NCI-H2107 (cell line): ENCODE results near the gene GANC.
"Not testable (repeated sequence)": the region's sequence is repeated elsewhere in the genome, so short reads cannot be mapped to it uniquely, and the experiment has no call there.

Source experiments
- DNase-seq: peaks from one replicate; lab custom pipeline; 2025; lab: John Stamatoyannopoulos, UW

Gene GANC, protein sequence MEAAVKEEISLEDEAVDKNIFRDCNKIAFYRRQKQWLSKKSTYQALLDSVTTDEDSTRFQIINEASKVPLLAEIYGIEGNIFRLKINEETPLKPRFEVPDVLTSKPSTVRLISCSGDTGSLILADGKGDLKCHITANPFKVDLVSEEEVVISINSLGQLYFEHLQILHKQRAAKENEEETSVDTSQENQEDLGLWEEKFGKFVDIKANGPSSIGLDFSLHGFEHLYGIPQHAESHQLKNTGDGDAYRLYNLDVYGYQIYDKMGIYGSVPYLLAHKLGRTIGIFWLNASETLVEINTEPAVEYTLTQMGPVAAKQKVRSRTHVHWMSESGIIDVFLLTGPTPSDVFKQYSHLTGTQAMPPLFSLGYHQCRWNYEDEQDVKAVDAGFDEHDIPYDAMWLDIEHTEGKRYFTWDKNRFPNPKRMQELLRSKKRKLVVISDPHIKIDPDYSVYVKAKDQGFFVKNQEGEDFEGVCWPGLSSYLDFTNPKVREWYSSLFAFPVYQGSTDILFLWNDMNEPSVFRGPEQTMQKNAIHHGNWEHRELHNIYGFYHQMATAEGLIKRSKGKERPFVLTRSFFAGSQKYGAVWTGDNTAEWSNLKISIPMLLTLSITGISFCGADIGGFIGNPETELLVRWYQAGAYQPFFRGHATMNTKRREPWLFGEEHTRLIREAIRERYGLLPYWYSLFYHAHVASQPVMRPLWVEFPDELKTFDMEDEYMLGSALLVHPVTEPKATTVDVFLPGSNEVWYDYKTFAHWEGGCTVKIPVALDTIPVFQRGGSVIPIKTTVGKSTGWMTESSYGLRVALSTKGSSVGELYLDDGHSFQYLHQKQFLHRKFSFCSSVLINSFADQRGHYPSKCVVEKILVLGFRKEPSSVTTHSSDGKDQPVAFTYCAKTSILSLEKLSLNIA (N-terminal part only)

DNA sequence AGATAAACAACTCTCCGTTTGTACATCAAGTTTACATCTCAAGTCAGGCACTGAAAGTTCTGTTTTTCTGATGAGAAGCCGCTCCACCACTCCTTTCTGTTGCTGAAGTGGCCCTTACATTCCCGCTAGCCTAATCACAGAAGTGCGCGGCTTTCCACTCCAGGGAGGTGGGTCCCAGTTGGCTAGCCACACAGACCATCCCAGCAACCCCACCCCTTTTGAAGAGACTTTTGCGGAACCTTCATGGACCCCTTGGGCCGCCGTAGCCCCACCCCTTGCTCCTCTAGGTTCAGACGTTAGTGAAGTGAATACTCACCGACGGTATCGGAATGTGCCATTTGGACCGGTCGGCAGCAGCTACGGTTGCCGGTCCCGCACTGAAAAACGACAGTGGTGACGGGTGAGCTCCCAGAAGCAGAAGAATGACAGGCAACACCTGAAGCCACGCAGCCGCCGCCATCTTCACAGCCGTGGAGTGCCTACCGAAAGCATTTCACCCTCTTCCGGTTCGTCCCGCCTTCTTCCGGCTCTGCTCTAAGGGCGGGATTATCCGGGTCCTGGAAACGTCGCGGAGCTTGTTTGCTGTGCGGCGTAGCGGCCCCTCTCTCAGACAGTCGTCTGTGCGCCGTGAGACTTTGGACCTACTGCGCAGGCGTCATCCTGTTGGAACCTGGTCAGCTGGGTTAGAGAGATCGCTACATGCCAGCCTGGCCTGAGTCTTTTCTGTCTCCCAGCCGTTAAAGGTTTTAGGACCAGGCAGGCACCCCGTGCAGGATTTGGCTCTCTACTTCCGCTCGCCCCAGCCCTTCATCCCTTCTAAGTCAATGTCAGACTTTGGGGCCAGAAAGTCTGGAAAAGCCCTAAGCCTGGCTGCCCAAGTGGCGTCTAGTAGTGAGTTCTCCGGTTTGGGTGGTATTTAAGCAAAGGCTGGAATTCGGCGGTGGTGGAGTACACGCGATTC lies at the start of gene GANC, which contains the start of gene TMEM87A:
Gene GANC, plus strand, starts transcription at position 263 of the 961 bp plus-strand sequence. CDS start 1,281 bp downstream, outside the sequence.
Gene TMEM87A, minus strand, starts transcription at position 495 of the 961 bp plus-strand sequence. Its CDS starts 35 bp downstream, at position 460.
- DNase-seq = peak; percentile 83

DNA sequence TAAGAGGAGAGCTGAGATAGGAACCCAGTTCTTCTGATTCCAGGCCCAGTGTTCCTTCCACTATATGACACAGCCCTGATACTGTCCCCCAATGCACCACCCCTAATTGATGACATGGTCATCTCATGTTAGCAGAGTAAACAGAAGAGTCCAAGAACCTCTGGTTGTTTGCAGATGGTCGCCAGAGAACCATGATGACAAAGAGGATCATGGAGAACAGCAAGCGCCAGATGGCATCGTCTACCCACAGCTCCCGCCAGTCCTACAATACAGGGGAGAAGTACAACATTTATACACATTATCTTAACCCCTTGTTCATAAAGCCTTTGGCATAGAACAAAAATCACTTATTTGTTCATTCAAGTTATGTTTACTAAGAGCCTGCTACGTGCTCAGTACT lies 46.4 kb upstream of the GANC start:
- no peak for DNase-seq

DNA sequence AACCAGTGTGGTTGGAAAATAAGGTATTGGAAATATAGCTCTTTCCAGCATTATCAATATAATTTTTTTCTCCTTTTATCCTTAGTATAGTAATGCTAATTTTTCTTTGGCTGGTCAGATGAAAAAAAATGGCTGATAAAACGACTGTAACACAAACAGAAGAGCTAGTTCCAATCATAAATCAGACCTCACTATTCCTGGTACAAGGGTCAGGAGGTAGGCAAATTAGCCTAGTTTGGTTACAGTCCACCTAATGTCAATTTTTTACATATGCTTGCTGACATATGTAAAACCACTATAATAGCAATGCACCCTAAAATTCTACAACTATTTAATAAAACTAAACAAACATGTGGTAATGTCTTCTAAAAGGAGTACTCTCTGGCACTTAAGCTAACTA lies 45.0 kb upstream of the GANC start:
- DNase-seq = no peak

DNA sequence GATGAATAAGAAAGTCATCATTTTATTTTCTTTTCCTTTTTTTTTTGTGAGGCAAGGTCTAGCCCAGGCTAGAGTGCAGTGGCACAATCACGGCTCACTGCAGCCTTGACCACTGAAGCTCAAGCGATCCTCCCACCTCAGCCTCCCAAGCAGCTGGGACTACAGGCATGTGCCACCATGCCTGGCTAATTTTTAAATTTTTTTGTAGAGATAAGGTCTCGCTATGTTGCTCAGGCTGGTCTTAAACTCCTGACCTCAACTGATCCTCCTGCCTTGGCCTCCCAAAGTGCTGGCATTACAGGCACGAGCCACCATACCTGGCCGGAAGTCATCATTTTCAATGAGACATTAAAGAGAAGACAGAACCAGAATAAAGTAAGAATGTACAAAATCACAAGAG lies 44.0 kb upstream of the GANC start:
- not testable (repeated sequence) for DNase-seq

DNA sequence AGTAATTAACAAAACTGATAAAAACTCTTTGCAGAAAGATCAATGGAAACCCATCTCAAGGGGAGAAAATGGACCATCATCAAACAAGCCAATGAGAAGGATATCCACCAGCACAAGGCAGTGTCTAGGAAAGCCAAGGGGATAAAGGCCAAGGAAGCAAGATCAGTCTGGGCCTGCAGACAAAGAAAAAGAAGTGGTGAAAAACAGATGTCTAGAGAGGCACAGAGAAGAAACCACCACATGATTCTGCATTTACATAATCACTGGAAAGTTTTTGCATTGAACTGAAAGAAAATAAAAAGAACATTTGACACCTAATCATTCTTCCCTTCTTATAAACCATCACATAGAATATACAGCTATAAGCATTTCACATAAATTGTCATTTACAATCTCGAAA lies 41.9 kb upstream of the GANC start:
- no peak for DNase-seq

DNA sequence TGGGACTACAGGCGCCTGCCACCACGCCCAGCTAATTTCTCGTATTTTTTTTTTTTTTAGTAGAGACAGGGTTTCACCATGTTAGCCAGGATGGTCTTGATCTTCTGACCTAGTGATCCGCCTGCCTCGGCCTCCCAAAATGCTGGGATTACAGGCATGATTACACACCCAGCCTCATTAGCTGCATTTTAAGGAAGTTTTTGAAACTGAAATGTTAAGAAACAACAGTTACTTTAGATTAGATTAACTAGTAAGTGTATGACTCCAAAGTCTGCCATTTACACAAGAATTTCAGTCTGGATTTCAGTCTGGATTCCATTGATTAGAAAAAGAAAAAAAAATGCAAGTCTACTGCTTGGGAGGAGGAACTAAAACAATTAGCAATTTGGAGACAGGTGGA lies 40.4 kb upstream of the GANC start:
- no peak for DNase-seq

DNA sequence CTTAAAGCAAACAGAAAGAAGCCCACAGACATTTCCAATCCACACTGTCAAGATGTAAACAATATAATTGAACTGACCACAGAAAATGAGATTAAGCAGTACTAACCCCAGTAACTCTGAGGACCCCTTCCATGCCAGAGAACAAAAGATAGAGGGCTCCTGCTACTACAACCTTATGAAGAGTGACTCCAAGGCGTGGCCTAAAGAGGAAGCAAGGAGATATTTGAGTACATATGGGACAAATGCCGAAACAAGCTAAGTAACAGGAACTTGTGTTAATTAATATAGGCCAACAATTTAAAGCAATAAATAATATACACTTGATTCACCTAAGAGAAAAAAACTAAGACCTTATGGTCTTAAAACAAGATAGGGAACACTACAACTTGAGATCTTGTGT lies 39.9 kb upstream of the GANC start:
- no peak for DNase-seq

DNA sequence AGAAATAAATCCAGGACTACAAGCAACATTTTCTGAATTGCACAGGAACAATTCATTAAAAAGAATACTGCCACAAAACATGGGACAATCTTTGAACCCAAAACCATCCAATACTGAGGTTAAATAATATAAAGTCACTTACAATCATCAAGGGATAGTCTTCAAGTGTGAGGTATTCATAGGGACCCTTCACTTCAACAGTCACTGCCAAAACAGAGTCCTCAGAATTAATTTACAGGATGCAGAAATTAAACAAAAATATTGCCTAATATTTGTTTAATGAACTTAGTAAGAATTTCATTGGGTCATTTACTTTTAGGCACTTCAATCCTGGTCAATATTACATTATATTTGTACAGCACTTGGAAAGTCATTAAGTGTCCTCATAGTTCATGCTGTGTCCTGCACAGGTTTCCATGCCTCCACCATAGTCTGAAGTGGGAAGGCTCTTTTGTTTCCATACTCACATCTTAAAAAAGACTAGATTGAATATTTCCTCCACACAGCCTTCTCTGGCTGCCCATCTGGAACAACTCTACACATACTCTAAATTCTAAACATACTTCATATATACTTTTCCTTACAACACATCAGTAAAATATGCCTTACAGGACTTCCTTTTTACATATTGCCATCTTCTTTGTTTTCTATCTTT lies 33.3 kb upstream of the GANC start:
- no peak for DNase-seq

DNA sequence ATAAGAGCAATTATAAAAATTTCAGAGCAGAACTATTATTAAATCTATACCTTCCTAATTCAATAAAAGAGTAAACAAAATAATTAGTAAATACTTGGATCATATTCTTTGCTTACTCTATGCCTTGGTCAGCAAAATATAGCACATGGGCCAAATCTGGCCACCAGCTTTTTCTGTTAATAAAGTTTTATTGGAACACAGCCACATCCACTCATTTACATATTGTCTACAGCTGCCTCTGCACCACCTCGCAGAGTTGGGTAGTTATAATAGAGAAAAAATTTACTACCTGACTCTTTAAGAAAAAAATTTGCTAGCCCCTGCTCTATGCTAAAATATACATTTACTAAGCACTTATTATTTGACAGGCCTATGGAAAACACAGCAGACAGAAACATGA lies 32.2 kb upstream of the GANC start:
- DNase-seq = no peak

DNA sequence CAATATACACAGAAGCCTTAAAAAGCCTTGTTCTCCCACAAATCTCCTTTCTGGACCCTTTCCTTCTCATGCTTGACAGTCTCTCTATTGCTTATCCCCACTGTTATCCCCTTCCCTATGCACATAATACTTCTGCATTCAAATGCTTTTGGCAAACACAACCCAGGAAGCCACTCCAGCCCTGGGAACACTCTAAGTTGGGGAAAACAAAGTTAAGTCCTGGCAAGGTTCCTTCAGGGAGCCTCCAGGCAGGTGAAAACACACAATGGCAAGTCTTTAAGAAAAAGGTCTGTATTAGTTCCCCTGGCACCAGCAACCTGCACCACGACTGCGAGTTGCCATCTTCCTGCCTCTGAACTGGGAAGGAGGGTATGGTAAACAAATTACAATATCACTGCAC lies 19.7 kb upstream of the GANC start:
- DNase-seq = no peak

DNA sequence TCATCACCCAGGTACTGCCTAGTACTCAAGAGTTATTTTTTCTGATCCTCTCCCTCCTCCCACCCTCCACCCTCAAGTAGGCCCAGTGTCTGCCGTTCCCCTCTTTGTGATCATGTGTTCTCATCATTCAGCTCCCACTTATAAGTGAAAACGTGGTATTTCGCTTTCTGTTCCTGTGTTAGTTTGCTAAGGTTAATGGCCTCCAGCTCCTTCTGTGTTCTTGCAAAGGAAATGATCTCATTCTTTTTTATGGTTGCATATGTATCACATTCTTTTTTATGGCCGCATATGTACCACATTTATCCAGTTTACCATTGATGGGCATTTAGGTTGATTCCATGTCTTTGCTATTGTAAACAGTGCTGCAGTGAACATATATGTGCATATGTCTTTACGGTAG lies 8.2 kb upstream of the GANC start:
- DNase-seq = no peak

DNA sequence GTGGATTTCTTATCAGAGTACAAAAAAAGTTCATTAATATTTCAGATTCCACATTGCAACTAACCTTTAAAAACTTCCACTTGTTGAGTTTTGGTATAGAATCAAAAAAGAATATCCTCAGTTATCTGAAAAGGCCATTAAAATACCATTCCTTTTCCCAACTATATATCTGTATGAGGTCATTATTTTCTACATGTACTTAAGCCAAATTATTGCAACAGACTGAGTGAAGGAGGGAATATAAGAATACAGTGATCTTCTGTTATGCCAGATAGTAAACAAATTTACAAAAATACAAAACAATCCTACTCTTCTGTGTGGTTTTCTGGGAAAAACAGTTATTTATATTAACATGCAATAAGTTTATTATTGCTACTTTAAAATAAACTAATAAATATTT lies 5.7 kb upstream of the GANC start:
- DNase-seq = no peak

DNA sequence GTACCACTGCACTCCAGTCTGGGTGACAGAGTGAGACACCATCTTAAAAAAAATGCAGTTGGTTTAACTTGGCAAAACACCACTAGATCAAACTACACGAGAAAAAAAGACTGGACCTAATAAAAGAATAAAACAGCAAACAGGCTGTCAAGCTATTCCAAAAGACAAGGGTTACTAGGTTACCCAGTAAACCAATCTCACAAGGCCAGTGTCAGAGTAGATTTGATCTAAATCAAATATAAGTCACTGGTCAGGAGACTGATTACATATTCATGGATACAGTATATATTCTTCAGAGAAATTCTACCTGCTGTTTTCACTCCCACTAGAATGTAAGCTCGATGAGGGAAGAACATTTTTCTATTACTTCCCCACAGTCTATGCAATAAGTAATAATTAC lies 2.5 kb upstream of the GANC start:
- no peak for DNase-seq

DNA sequence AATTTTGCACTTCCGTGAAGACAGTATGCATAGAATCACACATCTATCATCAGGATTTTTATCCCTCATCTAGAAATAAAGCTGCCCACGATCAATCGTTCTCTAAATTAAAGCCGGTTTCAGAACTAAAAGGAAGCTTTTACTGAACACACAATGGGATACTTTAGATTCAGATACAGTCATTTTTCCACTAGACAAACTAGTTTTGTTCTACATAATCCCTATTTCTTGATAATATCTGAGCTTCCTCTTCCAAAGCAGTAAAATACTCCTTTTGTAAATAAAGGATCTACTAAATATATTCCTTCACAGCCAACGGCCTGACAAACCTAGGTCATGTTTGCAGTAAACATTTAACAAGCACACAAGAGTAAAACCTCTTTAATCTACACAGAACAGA lies 2.0 kb upstream of the GANC start:
- DNase-seq = no peak

DNA sequence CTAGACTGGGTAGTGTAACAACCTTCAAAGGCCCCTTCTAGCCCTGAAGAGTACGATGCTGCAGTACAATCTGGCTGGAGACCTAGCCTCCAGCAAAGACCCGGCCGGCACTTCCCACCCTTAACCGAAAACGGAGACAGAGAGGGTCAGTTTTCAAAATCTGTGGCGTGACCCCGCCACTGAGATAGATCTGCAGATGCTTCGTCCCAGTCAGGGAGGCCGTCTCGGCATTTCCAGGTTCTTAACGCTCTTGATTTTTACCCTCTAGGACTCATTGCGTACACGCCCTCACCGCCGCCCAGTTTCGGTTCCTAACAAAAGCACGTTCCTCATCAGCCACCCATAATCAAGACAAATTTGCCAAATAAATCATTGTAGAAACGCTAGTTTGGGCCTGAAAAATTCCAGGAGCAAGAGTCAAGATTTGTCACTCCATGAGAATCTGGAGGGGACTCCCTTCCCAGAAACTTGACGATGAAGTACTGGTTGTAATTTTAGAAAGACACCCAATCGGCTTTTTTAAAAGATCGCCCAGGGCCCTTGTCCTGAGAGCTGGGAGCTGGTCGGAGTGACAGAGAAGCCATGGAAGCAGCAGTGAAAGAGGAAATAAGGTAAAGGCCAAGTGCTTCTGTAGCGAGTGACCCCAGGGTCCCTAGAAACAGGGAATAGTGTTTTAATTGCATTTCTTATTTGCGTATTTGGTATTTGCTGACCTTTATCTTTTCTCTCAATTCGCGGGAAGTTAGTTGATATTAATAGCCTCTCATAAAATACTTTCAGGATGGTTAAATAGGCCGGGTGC lies 1.1 kb downstream of the GANC start:
- peak; percentile 5 for DNase-seq

DNA sequence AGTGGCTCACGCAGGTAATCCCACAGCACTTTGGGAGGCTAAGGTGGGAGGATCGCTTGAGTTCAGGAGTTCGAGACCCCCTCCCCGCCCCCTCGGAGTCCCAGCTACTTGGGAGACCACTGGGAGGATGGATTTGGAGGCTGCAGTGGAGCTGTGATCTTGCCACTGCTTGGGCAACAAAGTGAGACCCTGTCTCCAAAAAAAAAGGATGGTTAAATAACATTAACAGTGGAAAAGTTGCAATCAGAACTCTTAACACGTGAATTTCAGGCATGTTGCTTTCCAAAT lies 1.6 kb downstream of the GANC start:
- no peak for DNase-seq

DNA sequence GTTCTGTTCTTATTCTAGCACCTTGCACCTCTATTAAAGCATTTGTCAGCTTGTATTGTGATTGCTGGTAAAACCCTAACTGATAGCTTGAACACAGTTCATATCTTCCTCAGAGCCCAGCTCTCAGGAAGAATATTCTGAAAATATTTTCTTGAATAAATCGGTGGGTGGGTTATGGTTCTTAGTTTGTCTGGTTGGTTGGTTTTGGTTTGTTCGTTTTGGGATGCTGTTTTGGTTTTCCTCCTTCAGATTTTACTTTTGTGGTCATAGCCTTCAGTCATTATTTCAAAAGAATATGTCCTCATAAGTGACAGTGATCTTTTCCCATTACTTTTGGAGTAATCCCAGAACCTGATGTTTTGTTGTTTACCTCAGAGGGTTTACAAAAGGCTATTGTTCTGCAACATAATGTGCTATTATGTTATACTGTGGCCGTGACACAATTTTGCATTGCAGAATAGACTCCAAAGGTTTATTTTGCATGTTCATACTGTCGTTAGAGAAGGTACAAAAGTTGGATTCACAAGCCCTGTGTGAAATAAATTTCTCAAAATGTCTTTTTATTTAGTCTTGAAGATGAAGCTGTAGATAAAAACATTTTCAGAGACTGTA lies 2.9 kb downstream of the GANC start:
- no peak for DNase-seq

DNA sequence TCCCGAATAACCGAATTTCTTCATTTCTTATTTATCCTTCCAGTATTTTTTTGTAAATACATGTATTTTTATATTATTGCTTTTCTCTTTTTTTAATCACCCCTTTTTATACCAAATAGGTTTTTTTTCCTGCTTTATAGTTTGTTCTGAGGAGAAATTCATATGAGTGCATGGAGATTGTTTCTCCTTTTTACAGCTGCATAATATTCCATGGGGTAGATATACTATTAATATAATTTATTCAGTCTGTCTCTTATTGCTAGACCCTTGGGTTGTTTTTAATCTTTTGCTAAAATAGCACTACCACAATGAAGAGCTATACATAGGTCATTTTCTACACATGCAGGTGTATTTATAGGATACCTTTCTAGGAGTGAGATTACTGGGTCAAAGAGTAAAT lies 3.8 kb downstream of the GANC start:
- DNase-seq = no peak

DNA sequence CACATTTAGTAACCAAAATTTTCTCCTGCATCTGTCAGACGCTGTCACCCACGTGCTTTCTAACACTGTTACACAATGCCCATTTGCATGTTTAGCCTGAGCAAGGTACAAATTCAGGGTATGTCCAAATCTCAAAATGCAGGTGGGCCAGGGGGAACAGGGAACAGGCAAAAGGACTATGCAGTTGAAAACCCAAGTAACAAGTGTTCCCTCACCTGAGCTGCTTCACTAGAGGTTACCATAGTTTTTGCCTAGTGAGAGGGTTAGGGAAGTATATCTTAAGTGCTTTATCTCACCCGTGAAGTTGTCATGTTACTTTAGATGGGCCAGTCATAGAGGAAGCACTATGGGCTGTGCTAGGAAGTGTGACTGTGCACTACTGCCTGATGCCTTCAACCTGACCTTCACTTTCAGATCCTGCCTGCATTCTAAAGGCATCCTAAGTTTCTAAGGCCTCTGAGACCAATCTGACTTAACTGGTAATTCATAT lies 6.3 kb downstream of the GANC start:
- no peak for DNase-seq

DNA sequence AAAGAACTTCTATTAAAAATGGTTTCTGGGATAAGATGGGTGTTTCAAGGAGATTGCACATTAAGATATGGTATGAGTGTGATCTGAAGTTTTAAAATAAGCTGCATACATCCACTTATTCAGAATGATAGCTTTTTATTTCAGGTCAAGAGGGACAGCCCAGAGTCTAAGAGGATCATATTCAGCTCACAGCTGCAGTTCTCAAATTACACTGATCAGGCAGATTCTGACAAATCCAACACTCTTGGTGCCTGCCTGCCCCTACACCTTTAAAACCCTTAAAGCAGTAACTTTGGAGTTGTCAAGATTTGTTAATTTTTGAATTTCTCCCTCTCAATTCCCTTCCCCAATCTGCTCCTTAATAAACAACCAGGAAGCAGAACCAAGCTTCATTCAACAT lies 9.3 kb downstream of the GANC start:
- no peak for DNase-seq
